H1 (cell line): ENCODE measurements around the gene MAML1. TPM values are rescaled to one million over a fixed set of nuclear protein-coding genes. Genes with fewer than 3 reads are reported as not detected.
"Not testable (repeated sequence)": the region's sequence is repeated elsewhere in the genome, so short reads cannot be mapped to it uniquely, and the experiment has no call there.

Source experiments
- CTCF ChIA-PET: fragments of 300-600 bp; sonication (Branson Sonifier 250); formaldehyde crosslinking; loops from one replicate; lab custom pipeline; 2021; ENCODE audit not compliant: partially characterized antibody; lab: Charles Lee
- POLR2A ChIA-PET: fragments of 300-600 bp; sonication (Branson Sonifier 250); formaldehyde crosslinking; loops from one replicate; lab custom pipeline; 2021; ENCODE audit warnings: inconsistent platforms; ENCODE audit not compliant: partially characterized antibody; lab: Charles Lee
- DNase-seq, 2 experiments: peaks; one replicate each; pipeline versions ENCODE4 v3.0.0 to v3.0.0-alpha.2; 2010 to 2022; ENCODE audit warnings: low spot score in 2 of 2, low read depth in 1 of 2, mixed read lengths in 1 of 2
- FAIRE-seq: peaks from 2 replicates; lab custom pipeline; 2011; peaks lifted over from hg19 to GRCh38; lab: Jason Lieb, UNC
- H2AFZ ChIP-seq: 2 replicates; pipeline ENCODE4 v1.8.1; 2012; ENCODE audit warnings: low read length, inconsistent platforms
- H2AK5ac ChIP-seq: 2 replicates; pipeline ENCODE4 v1.6.1; 2013; ENCODE audit warnings: low read depth, low read length
- H2BK120ac ChIP-seq: replicated peaks from 2 replicates; pipeline ENCODE3; 2013; ENCODE audit warnings: low read depth, low read length, inconsistent platforms
- H2BK12ac ChIP-seq: 2 replicates; pipeline ENCODE4 v1.6.1; 2013; ENCODE audit warnings: low read depth, low read length
- H2BK15ac ChIP-seq: 2 replicates; pipeline ENCODE4 v1.6.1; 2013; ENCODE audit warnings: low read length
- H2BK20ac ChIP-seq: 2 replicates; pipeline ENCODE4 v1.6.1; 2013; ENCODE audit warnings: low read length
- H2BK5ac ChIP-seq: 2 replicates; pipeline ENCODE4 v1.6.1; 2013; ENCODE audit warnings: low read depth, low read length
- H3K14ac ChIP-seq: 2 replicates; pipeline ENCODE4 v1.6.1; 2013; ENCODE audit warnings: inconsistent platforms; ENCODE audit not compliant: insufficient read length
- H3K18ac ChIP-seq: 2 replicates; pipeline ENCODE4 v1.6.1; 2013; ENCODE audit warnings: low read length; ENCODE audit errors: extremely low read depth
- H3K23ac ChIP-seq: 2 replicates; pipeline ENCODE4 v1.6.1; 2013; ENCODE audit warnings: inconsistent platforms; ENCODE audit not compliant: insufficient read length
- H3K23me2 ChIP-seq: 2 replicates; pipeline ENCODE4 v1.6.1; 2013; ENCODE audit warnings: low read depth, low read length
- H3K27ac ChIP-seq: 2 replicates; pipeline ENCODE4 v1.6.1; 2011; ENCODE audit warnings: low read depth, low read length, inconsistent platforms
- H3K27me3 ChIP-seq, 4 experiments: replicated peaks in 1 of 4; 1 replicate in 1 of 4; 2 replicates in 3 of 4; pipeline versions ENCODE4 v1.6.1 to v1.8.1; 2011 to 2013; ENCODE audit warnings: low read length in 3 of 4, mild to moderate bottlenecking in 3 of 4, inconsistent platforms in 2 of 4, mixed read lengths in 2 of 4, moderate library complexity in 1 of 4; ENCODE audit not compliant: control insufficient read depth in 3 of 4, insufficient read depth in 3 of 4; ENCODE audit errors: extremely low read depth in 1 of 4
- H3K36me3 ChIP-seq, 4 experiments: 2 replicates each; pipeline versions ENCODE4 v1.6.1 to v1.8.1; 2011 to 2013; ENCODE audit warnings: mild to moderate bottlenecking in 4 of 4, low read length in 3 of 4, moderate library complexity in 2 of 4, control low read depth in 1 of 4, inconsistent platforms in 1 of 4; ENCODE audit not compliant: insufficient read depth in 4 of 4, control insufficient read depth in 2 of 4
- H3K4ac ChIP-seq: replicated peaks from 2 replicates; pipeline ENCODE3; 2013; ENCODE audit warnings: low read length, low read depth, mixed read lengths, inconsistent platforms; ENCODE audit not compliant: insufficient read length
- H3K4me1 ChIP-seq, 4 experiments: replicated peaks in 1 of 4; 1 replicate in 1 of 4; 2 replicates in 3 of 4; pipeline versions ENCODE4 v1.6.1 to v1.8.1; 2011 to 2013; ENCODE audit warnings: low read length in 3 of 4, inconsistent platforms in 2 of 4, mixed read lengths in 1 of 4; ENCODE audit not compliant: insufficient read depth in 4 of 4, control insufficient read depth in 3 of 4
- H3K4me2 ChIP-seq, 2 experiments: 2 replicates each; pipeline versions ENCODE4 v1.6.1 to v1.8.1; 2011 to 2013; ENCODE audit warnings: low read depth in 2 of 2, low read length in 2 of 2, control low read depth in 1 of 2, inconsistent platforms in 1 of 2, mild to moderate bottlenecking in 1 of 2; ENCODE audit not compliant: insufficient read depth in 1 of 2
- H3K4me3 ChIP-seq, 4 experiments: fragments of 200-600, 300-600 bp in 1 of 4; sonication (generic), shearing (Covaris generic), sonication (Bioruptor Twin) in 1 of 4; 2 replicates each; pipeline versions ENCODE4 v1.5.1 to v1.8.1; 2011 to 2016; ENCODE audit warnings: low read length in 4 of 4, low read depth in 3 of 4, control low read depth in 2 of 4, inconsistent platforms in 2 of 4, mild to moderate bottlenecking in 2 of 4, mixed read lengths in 1 of 4, moderate library complexity in 1 of 4; ENCODE audit not compliant: insufficient read depth in 2 of 4; ENCODE audit errors: extremely low read depth in 1 of 4
- H3K56ac ChIP-seq: replicated peaks from 2 replicates; pipeline ENCODE3; 2013; ENCODE audit warnings: low read depth, mild to moderate bottlenecking, mixed read lengths, low read length, inconsistent platforms; ENCODE audit not compliant: insufficient read length
- H3K79me1 ChIP-seq: 2 replicates; pipeline ENCODE4 v1.6.1; 2013; ENCODE audit warnings: low read depth, low read length, control low read depth
- H3K79me2 ChIP-seq, 2 experiments: 2 replicates each; pipeline versions ENCODE4 v1.6.1 to v1.8.1; 2012 to 2013; ENCODE audit warnings: low read length in 2 of 2, mild to moderate bottlenecking in 2 of 2, inconsistent platforms in 1 of 2; ENCODE audit not compliant: insufficient read depth in 2 of 2, control insufficient read depth in 1 of 2
- H3K9ac ChIP-seq, 4 experiments: replicated peaks in 1 of 4; 1 replicate in 1 of 4; 2 replicates in 3 of 4; pipeline versions ENCODE4 v1.6.1 to v1.8.1; 2011 to 2013; ENCODE audit warnings: low read depth in 3 of 4, low read length in 3 of 4, control low read depth in 2 of 4, mild to moderate bottlenecking in 2 of 4, moderate library complexity in 2 of 4, inconsistent platforms in 1 of 4; ENCODE audit errors: extremely low read depth in 1 of 4
- H3K9me3 ChIP-seq, 2 experiments: 2 replicates each; pipeline versions ENCODE4 v1.6.1 to v1.8.1; 2012 to 2013; ENCODE audit warnings: mild to moderate bottlenecking in 2 of 2, moderate library complexity in 2 of 2, control low read depth in 1 of 2, inconsistent platforms in 1 of 2, low read depth in 1 of 2, low read length in 1 of 2, mixed read lengths in 1 of 2; ENCODE audit not compliant: insufficient read depth in 2 of 2
- H4K20me1 ChIP-seq, 2 experiments: replicated peaks in 1 of 2; 2 replicates each; pipeline versions ENCODE3 to v1.8.1; 2011 to 2013; ENCODE audit warnings: inconsistent platforms in 2 of 2, low read length in 2 of 2, mild to moderate bottlenecking in 1 of 2; ENCODE audit not compliant: insufficient read depth in 2 of 2, control insufficient read depth in 1 of 2
- H4K5ac ChIP-seq: 2 replicates; pipeline ENCODE4 v1.6.1; 2013; ENCODE audit warnings: low read length, low read depth, mixed read lengths, inconsistent platforms; ENCODE audit not compliant: insufficient read length
- H4K8ac ChIP-seq: 2 replicates; pipeline ENCODE4 v1.8.0; 2013; ENCODE audit warnings: mild to moderate bottlenecking, moderate library complexity, low read length, inconsistent platforms; ENCODE audit not compliant: insufficient read depth; ENCODE audit errors: extremely low read depth
- H4K91ac ChIP-seq: replicated peaks from 2 replicates; pipeline ENCODE3; 2013; ENCODE audit warnings: low read length, mixed read lengths, inconsistent platforms; ENCODE audit not compliant: insufficient read length
- WGBS, 2 experiments: shearing (Covaris generic) in 1 of 2; methylation state at CpG; one replicate each; pipeline versions ENCODE4 v1.1.6 to v1.1.7; 2013 to 2015; ENCODE audit warnings: low lambda C conversion rate in 2 of 2, mixed read lengths in 2 of 2, inconsistent platforms in 1 of 2, low coverage in 1 of 2, missing lambda C conversion rate in 1 of 2; ENCODE audit not compliant: insufficient replicate concordance in 2 of 2, insufficient coverage in 1 of 2, insufficient read length in 1 of 2; ENCODE audit errors: extremely low coverage in 1 of 2, missing lambda C conversion rate in 1 of 2; 5-methylcytosine and 5-hydroxymethylcytosine counted together
- polyA plus RNA-seq, 7 experiments: library from polyadenylated mRNA; depleted of rRNA in 3 of 7; stranded (reverse) in 5 of 7; unstranded in 2 of 7; fragments of >200 nt in 5 of 7; fragments of 200-250 nt in 2 of 7; gene quantifications; 1 replicate in 5 of 7; 2 replicates in 1 of 7; 4 replicates in 1 of 7; pipeline versions ENCODE4 v1.2.1 to v1.2.3, GENCODE V29; 2011 to 2013; ENCODE audit warnings: missing spikeins in 2 of 7, mixed read lengths in 2 of 7
- total RNA-seq: library from RNA; stranded (reverse); fragmentation: NEBNext Ultra II Directional; extraction: Animal tissue kit (Norgen Biotek cat#: 25700); gene quantifications from 2 replicates; pipeline ENCODE4 v1.2.1, GENCODE V29; 2021

MAML1 gene
- total and polyA plus RNA-seq, 2 of the 8 experiments (the other 6 are each of a cell fraction or from before 2014, with no cell fraction given): 17.1 to 41.9 TPM

DNA sequence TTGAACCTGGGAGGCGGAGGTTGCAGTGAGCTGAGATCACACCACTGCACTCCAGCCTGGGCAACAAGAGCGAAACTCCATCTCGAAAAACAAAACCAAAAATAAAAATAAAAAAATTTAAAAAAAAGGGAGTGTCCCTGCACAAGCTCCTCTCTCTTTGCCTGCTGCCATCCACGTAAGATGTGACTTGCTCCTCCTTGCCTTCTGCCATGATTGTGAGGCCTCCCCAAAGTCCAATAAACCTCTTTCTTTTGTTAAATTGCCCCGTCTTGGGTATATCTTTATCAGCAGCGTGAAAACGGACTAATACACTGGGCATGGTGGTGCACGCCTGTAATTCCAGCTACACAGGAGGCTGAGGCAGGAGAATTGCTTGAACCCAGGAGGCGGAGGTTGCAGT lies 56.7 kb downstream of the MAML1 start:
- not testable (repeated sequence) for H2BK12ac ChIP-seq, FAIRE-seq
- 94% methylated on average over 9 of the region's 9 CpGs; no CpG with 5 or more reads in 1 of the 2 experiments for WGBS, 2 experiments

More for the DNA sequence above, 56.7 kb downstream of the MAML1 start:
- not testable (repeated sequence) for H3K9me3 ChIP-seq, H2BK15ac ChIP-seq, H3K14ac ChIP-seq, H3K79me1 ChIP-seq, H3K27ac ChIP-seq, H3K4me2 ChIP-seq, H2BK5ac ChIP-seq, H3K23ac ChIP-seq, H3K4me3 ChIP-seq, DNase-seq, H3K79me2 ChIP-seq, H4K20me1 ChIP-seq, H2BK120ac ChIP-seq, H2BK20ac ChIP-seq, H4K91ac ChIP-seq, H3K36me3 ChIP-seq, H3K18ac ChIP-seq, H3K56ac ChIP-seq, H2AK5ac ChIP-seq, H3K27me3 ChIP-seq, H3K9ac ChIP-seq, H3K4ac ChIP-seq, H4K5ac ChIP-seq, H4K8ac ChIP-seq, H3K4me1 ChIP-seq, H2AFZ ChIP-seq, H3K23me2 ChIP-seq
- ChIA-PET POLR2A (interaction anchor here (0.9 to 2.3 kb wide), 5 partner anchors 10 to 56 kb away, joined by 3 to 5 read pairs (median 3); partner anchors contain the start of gene SQSTM1), CTCF (interaction anchor here (0.9 to 1.4 kb wide), 3 partner anchors 12 to 21 kb away, joined by 3 to 5 read pairs (median 4); no protein-coding TSS in a partner anchor)
